ENCODE measurements around the gene KCNA3. TPM values are rescaled to one million over a fixed set of nuclear protein-coding genes. Genes with fewer than 3 reads are reported as not detected.
A peak's percentile ranks its signal among the peaks of the same experiment; 100 is the strongest.

KCNA3 gene
- total and polyA plus RNA-seq, 11 donors, result 0.06 to 2.3 (median 0.47) TPM; not detected in 1

DNA sequence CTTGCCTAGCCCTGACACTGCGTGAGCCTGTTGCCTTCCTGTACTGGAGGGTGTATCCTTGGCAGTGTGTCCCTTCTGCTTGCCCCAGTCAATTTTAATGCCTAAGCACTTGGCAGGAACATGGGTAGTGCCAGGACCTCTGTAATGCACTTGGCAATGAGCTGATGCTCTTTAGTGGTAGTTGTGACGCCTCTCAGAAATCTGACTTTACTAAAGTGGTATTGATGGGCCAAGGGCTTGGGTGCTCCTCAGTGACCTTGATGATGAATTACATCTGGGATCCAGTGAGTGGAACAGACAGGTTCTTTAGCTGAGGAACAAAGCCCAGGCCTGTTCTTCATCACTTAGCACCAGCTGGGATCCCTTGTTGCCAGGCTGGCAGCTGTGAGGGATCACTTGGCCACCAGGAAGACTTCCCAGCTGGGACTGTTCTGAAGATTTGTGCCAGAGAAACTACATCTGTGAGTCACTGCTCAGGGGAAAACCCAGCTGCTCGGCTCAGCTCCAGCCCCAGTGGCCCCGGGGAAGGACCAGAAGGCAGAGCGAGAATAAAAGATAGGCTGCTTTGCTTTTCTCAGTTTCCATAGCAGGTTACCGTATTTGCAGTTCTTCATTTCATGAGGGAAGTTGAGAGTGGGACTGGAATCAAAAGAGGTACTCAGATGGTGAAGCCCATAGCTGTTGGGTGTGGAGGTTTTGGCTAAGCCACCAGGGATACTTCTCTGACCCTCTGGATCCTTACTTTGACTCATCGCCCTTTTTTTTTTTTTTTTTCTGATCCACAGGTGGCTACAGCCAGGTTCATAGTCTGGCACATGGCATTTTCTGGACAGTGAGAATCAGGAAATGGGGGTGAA is 40.1 kb downstream of the KCNA3 start:
- no peaks in the 10 kb centered on the region for H3K9me3 ChIP-seq
- ATAC-seq, result peak; percentile 94 to 97 (median 94)
- DNase-seq, result peak; percentile 81 to 92 (median 91)
- no peaks in the 10 kb centered on the region for H3K36me3 ChIP-seq
- H3K4me3 ChIP-seq, result no peak overlapping the region
- peaks cover 0 to 8% (median 0%) of the 10 kb centered on the region in 9 donors for H3K27me3 ChIP-seq
- peak overlapping the region in 8 of 12 donors; percentile 11 to 64 (median 39) for H3K27ac ChIP-seq
- WGBS, 4 donors, result 19 to 51% (median 25%) methylated on average over 6 to 7 of the region's 7 CpGs
- intact Hi-C loops (cut with DNase I), result loop anchor here in 7 of 10 donors (1.0 to 5.0 kb wide), 4 partner anchors 38 to 148 kb away; partner anchors contain the start of gene KCNA3 (in 1 of the 7)
- peaks cover 0 to 74% (median 12%) of the 10 kb centered on the region in 12 donors for H3K4me1 ChIP-seq
- TF ChIP-seq POLR2A (IDR thresholded peaks at IDR 0.05), result no peak
- TF ChIP-seq, protein P1, sequence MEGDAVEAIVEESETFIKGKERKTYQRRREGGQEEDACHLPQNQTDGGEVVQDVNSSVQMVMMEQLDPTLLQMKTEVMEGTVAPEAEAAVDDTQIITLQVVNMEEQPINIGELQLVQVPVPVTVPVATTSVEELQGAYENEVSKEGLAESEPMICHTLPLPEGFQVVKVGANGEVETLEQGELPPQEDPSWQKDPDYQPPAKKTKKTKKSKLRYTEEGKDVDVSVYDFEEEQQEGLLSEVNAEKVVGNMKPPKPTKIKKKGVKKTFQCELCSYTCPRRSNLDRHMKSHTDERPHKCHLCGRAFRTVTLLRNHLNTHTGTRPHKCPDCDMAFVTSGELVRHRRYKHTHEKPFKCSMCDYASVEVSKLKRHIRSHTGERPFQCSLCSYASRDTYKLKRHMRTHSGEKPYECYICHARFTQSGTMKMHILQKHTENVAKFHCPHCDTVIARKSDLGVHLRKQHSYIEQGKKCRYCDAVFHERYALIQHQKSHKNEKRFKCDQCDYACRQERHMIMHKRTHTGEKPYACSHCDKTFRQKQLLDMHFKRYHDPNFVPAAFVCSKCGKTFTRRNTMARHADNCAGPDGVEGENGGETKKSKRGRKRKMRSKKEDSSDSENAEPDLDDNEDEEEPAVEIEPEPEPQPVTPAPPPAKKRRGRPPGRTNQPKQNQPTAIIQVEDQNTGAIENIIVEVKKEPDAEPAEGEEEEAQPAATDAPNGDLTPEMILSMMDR (IDR thresholded peaks at IDR 0.05), result no peak

DNA sequence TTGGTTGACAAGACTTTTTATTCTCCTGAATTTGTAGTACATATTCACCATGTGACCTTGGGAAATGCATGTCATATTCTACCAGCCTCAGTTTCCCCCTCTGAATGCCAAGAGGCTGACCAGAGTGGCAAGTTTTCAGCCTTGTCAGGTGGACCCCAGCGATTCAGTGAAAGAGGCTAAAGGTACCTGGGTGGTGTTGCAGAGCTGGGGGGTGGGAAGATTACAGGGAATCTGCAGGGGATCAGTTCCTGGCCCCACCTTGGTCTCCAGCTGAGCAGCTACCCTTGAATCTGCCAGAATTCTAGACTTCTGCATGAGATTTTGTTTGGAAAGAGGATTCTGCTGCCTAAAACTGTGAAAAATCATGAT is 40.7 kb downstream of the KCNA3 start:
- ATAC-seq, result no peak
- Histone ChIP-seq H3K4me3 (no peak overlapping the region), H3K27me3 (peaks cover 0 to 8% (median 0%) of the 10 kb centered on the region in 9 donors), H3K36me3 (no peaks in the 10 kb centered on the region), H3K27ac (peak overlapping the region in 8 of 12 donors; percentile 11 to 64 (median 39)), H3K9me3 (no peaks in the 10 kb centered on the region), H3K4me1 (peaks cover 0 to 68% (median 12%) of the 10 kb centered on the region in 12 donors)
- intact Hi-C loops (cut with DNase I), result loop anchor here in 7 of 10 donors (1.0 to 5.0 kb wide), 3 partner anchors 84 to 148 kb away; no protein-coding TSS in a partner anchor
- WGBS, 4 donors, result 67 to 100% (median 72%) methylated on average over 1 of the region's 1 CpG
- TF ChIP-seq, protein P1 (IDR thresholded peaks at IDR 0.05), result no peak
- TF ChIP-seq POLR2A (IDR thresholded peaks at IDR 0.05), result no peak
- no peak for DNase-seq

DNA sequence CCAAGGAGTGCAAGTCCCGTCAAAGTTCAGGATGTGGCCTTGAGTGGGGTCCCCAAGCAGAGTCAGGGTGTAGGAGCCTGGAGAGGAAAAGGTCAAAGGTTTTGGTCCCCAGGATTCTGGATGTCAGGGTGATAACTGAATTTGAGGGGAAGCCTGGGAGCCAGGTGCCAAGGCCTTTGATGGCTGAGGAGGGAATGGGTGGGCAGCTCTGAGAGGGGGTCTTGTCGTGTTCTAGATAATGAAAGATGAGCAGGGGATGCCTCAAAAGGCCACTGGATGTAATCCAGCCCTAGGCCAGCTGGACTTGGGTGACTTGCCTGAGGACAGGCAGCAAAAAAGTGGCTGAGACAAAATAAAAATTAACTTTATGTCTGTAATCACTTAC is 41.1 kb downstream of the KCNA3 start:
- H3K9me3 ChIP-seq, result no peaks in the 10 kb centered on the region
- no peak overlapping the region for H3K4me3 ChIP-seq
- ATAC-seq (no peak), DNase-seq (no peak)
- TF ChIP-seq POLR2A (IDR thresholded peaks at IDR 0.05), result no peak
- TF ChIP-seq, protein P1 (IDR thresholded peaks at IDR 0.05), result no peak
- intact Hi-C loops (cut with DNase I), result loop anchor here in 7 of 10 donors (1.0 to 5.0 kb wide), 3 partner anchors 85 to 149 kb away; no protein-coding TSS in a partner anchor
- H3K27me3 ChIP-seq, result peaks cover 0 to 8% (median 0%) of the 10 kb centered on the region in 9 donors
- H3K27ac ChIP-seq, result peak overlapping the region in 2 of 12 donors; percentile 45 to 64
- 68 to 81% (median 74%) methylated on average over 2 of the region's 2 CpGs for WGBS, 4 donors
- H3K4me1 ChIP-seq, result peaks cover 0 to 69% (median 12%) of the 10 kb centered on the region in 12 donors
- H3K36me3 ChIP-seq, result no peaks in the 10 kb centered on the region
